ENCODE results near the gene NAALADL2.

NAALADL2 gene

GRCh38 chr3:174958671-174959328 lies 99.7 kb downstream of the NAALADL2 start:
- no peak for TF ChIP-seq CTCF (IDR thresholded peaks at IDR 0.05; ENCODE audit: low read depth, low read length, missing control alignments)
- DNase-seq: no peak
- in situ Hi-C loops (cut with HindIII; ENCODE audit: low pct_ligation_motif_present, low sequenced_read_pairs): no loop called here
- Histone ChIP-seq H3K27ac (no peak overlapping the region), H3K4me3 (ENCODE audit: low read depth, low read length) (no peak overlapping the region), H3K36me3 (replicated peaks) (no peaks in the 10 kb centered on the region), H3K27me3 (replicated peaks) (no peaks in the 10 kb centered on the region)

GRCh38 chr3:174959556-174960065 lies 100.5 kb downstream of the NAALADL2 start:
- in situ Hi-C loops (cut with HindIII; ENCODE audit: low pct_ligation_motif_present, low sequenced_read_pairs): no loop called here
- no peak for TF ChIP-seq CTCF (IDR thresholded peaks at IDR 0.05; ENCODE audit: low read depth, low read length, missing control alignments)
- H3K27me3 ChIP-seq (replicated peaks): no peaks in the 10 kb centered on the region
- H3K36me3 ChIP-seq (replicated peaks): no peaks in the 10 kb centered on the region
- H3K4me3 ChIP-seq (ENCODE audit: low read depth, low read length): no peak overlapping the region
- H3K27ac ChIP-seq: no peak overlapping the region
- DNase-seq: no peak

GRCh38 chr3:174960898-174961297 lies 101.8 kb downstream of the NAALADL2 start:
- TF ChIP-seq CTCF (IDR thresholded peaks at IDR 0.05; ENCODE audit: low read depth, low read length, missing control alignments): no peak

GRCh38 chr3:174973465-174973864 lies 114.3 kb downstream of the NAALADL2 start:
- no peak for DNase-seq
- Histone ChIP-seq H3K36me3 (replicated peaks) (no peaks in the 10 kb centered on the region), H3K27ac (no peak overlapping the region), H3K27me3 (replicated peaks) (no peaks in the 10 kb centered on the region), H3K4me3 (ENCODE audit: low read depth, low read length) (no peak overlapping the region)
- in situ Hi-C loops (cut with HindIII; ENCODE audit: low pct_ligation_motif_present, low sequenced_read_pairs): no loop called here
- no peak for TF ChIP-seq CTCF (IDR thresholded peaks at IDR 0.05; ENCODE audit: low read depth, low read length, missing control alignments)

More at GRCh38 chr3:174960898-174961297, 101.8 kb downstream of the NAALADL2 start:
- no peak for DNase-seq
- Histone ChIP-seq H3K27me3 (replicated peaks) (no peaks in the 10 kb centered on the region), H3K27ac (no peak overlapping the region), H3K36me3 (replicated peaks) (no peaks in the 10 kb centered on the region), H3K4me3 (ENCODE audit: low read depth, low read length) (no peak overlapping the region)
- in situ Hi-C loops (cut with HindIII; ENCODE audit: low pct_ligation_motif_present, low sequenced_read_pairs): no loop called here

- H3K27ac ChIP-seq: no peak overlapping the region
- no peak for TF ChIP-seq CTCF (IDR thresholded peaks at IDR 0.05; ENCODE audit: low read depth, low read length, missing control alignments)
- DNase-seq: no peak
- H3K27me3 ChIP-seq (replicated peaks): no peaks in the 10 kb centered on the region
- H3K36me3 ChIP-seq (replicated peaks): no peaks in the 10 kb centered on the region
- no peak overlapping the region for H3K4me3 ChIP-seq (ENCODE audit: low read depth, low read length)
- in situ Hi-C loops (cut with HindIII; ENCODE audit: low pct_ligation_motif_present, low sequenced_read_pairs): no loop called here
Observed at GRCh38 chr3:174986685-174987084, 127.6 kb downstream of the NAALADL2 start.

GRCh38 chr3:175001091-175001490 lies 142.0 kb downstream of the NAALADL2 start:
- Histone ChIP-seq H3K27me3 (replicated peaks) (no peaks in the 10 kb centered on the region), H3K4me3 (ENCODE audit: low read depth, low read length) (no peak overlapping the region), H3K27ac (no peak overlapping the region), H3K36me3 (replicated peaks) (no peaks in the 10 kb centered on the region)
- TF ChIP-seq CTCF (IDR thresholded peaks at IDR 0.05; ENCODE audit: low read depth, low read length, missing control alignments): no peak
- in situ Hi-C loops (cut with HindIII; ENCODE audit: low pct_ligation_motif_present, low sequenced_read_pairs): no loop called here
- no peak for DNase-seq
